Measurements from ENCODE around the gene FAM187B. TPM values are rescaled to one million over a fixed set of nuclear protein-coding genes. Genes with fewer than 3 reads are reported as not detected.

FAM187B gene
- total RNA-seq, 1 experiment from 2014 or later, result not detected

- Histone ChIP-seq H3K79me2 (ENCODE audit: insufficient read depth, low read length) (no peaks in the 10 kb centered on the region), H3K27ac (ENCODE audit: low read depth, low read length) (no peak overlapping the region), H3K27me3 (ENCODE audit: insufficient read depth, low read length) (no peaks in the 10 kb centered on the region), H3K4me2 (ENCODE audit: low read length) (no peak overlapping the region), H3K4me1 (ENCODE audit: control insufficient read depth in 1 of 2, insufficient read depth in 2 of 2, low read length in 2 of 2) (peaks cover 21 to 45% of the 10 kb centered on the region in 2 experiments), H3K36me3 (ENCODE audit: control insufficient read depth in 1 of 2, insufficient read depth in 2 of 2, low read length in 2 of 2) (no peaks in the 10 kb centered on the region), H3K9ac (ENCODE audit: low read length) (no peak overlapping the region), H2AFZ (ENCODE audit: low read depth, low read length, poor library complexity, severe bottlenecking) (no peak overlapping the region), H4K20me1 (ENCODE audit: insufficient read depth) (no peaks in the 10 kb centered on the region), H3K9me2 (ENCODE audit: insufficient read depth) (no peaks in the 10 kb centered on the region), H3K9me3 (ENCODE audit: control insufficient read depth in 1 of 2, insufficient read depth in 1 of 2, low read depth in 1 of 2, low read length in 2 of 2) (no peaks in the 10 kb centered on the region), H3K4me3 (replicated peaks in 1 of 2; ENCODE audit: low read depth in 1 of 2, low read length in 2 of 2) (no peak overlapping the region)
- intact Hi-C loops (cut with micrococcal nuclease), result no loop called here
- POLR2A ChIA-PET, result no interaction called here
- RAD21 ChIA-PET (ENCODE audit: low non-redundant PET in 1 of 2, low total read pairs in 2 of 2, uncharacterized antibody in 2 of 2, unreplicated experiment in 2 of 2), result no interaction called here
- DNase-seq (ENCODE audit: low read depth, low spot score) (no peak), ATAC-seq (no peak)
- TF ChIP-seq POLR2A (IDR thresholded peaks at IDR 0.05; ENCODE audit: borderline replicate concordance, extremely low read depth, insufficient read depth, insufficient read length) (no peak), MAX (IDR thresholded peaks at IDR 0.05) (no peak), ZFX (IDR thresholded peaks at IDR 0.05) (no peak), REST (IDR thresholded peaks at IDR 0.05; ENCODE audit: low read depth) (no peak), EZH2phosphoT487 (IDR thresholded peaks at IDR 0.05; ENCODE audit: borderline replicate concordance) (no peak), SP1 (IDR thresholded peaks at IDR 0.05; ENCODE audit: low read depth) (no peak), POLR2AphosphoS5 (IDR thresholded peaks at IDR 0.05; ENCODE audit: low read depth, low read length) (no peak)
- no TSS peak for BruUV-seq (replicated peaks)
- CTCF ChIA-PET, result no interaction called here
Measured at GRCh38 chr19:35209646-35210045, 18.9 kb downstream of the FAM187B start.

- Histone ChIP-seq H2AFZ (ENCODE audit: low read depth, low read length, poor library complexity, severe bottlenecking) (no peak overlapping the region), H3K9ac (ENCODE audit: low read length) (no peak overlapping the region), H3K4me2 (ENCODE audit: low read length) (no peak overlapping the region), H3K9me3 (ENCODE audit: control insufficient read depth in 1 of 2, insufficient read depth in 1 of 2, low read depth in 1 of 2, low read length in 2 of 2) (no peaks in the 10 kb centered on the region), H3K4me1 (ENCODE audit: control insufficient read depth in 1 of 2, insufficient read depth in 2 of 2, low read length in 2 of 2) (peaks cover 7 to 30% of the 10 kb centered on the region in 2 experiments; a peak in 3 of 4 replicates), H3K4me3 (replicated peaks in 1 of 2; ENCODE audit: low read depth in 1 of 2, low read length in 2 of 2) (no peak overlapping the region), H3K36me3 (ENCODE audit: control insufficient read depth in 1 of 2, insufficient read depth in 2 of 2, low read length in 2 of 2) (no peaks in the 10 kb centered on the region), H3K27me3 (ENCODE audit: insufficient read depth, low read length) (no peaks in the 10 kb centered on the region), H3K79me2 (ENCODE audit: insufficient read depth, low read length) (no peaks in the 10 kb centered on the region), H4K20me1 (ENCODE audit: insufficient read depth) (no peaks in the 10 kb centered on the region), H3K27ac (ENCODE audit: low read depth, low read length) (no peak overlapping the region), H3K9me2 (ENCODE audit: insufficient read depth) (no peaks in the 10 kb centered on the region)
- ATAC-seq (no peak), DNase-seq (ENCODE audit: low read depth, low spot score) (no peak)
- ChIA-PET RAD21 (ENCODE audit: low non-redundant PET in 1 of 2, low total read pairs in 2 of 2, uncharacterized antibody in 2 of 2, unreplicated experiment in 2 of 2) (no interaction called here), CTCF (no interaction called here), POLR2A (no interaction called here)
- intact Hi-C loops (cut with micrococcal nuclease), result no loop called here
- no TSS peak for BruUV-seq (replicated peaks)
- no peak for TF ChIP-seq EGR1 (IDR thresholded peaks at IDR 0.05; ENCODE audit: low read depth)
- TF ChIP-seq SIN3A (IDR thresholded peaks at IDR 0.05; ENCODE audit: low read depth), result no peak
- TF ChIP-seq YY1 (IDR thresholded peaks at IDR 0.05; ENCODE audit: extremely low read depth, insufficient replicate concordance, low read depth, low read length), result no peak
- TF ChIP-seq REST (IDR thresholded peaks at IDR 0.05; ENCODE audit: low read depth), result no peak
- no peak for TF ChIP-seq SP1 (IDR thresholded peaks at IDR 0.05; ENCODE audit: low read depth)
- no peak for TF ChIP-seq CBX3 (IDR thresholded peaks at IDR 0.05; ENCODE audit: low read depth)
- TF ChIP-seq EZH2phosphoT487 (IDR thresholded peaks at IDR 0.05; ENCODE audit: borderline replicate concordance), result no peak
Measured at GRCh38 chr19:35208121-35208520, 20.4 kb downstream of the FAM187B start.

Data from HCT116 (cell line).